ENCODE results near the gene FLT3.
"Not testable (repeated sequence)": the region's sequence is repeated elsewhere in the genome, so short reads cannot be mapped to it uniquely, and the experiment has no call there.

FLT3 gene

DNA sequence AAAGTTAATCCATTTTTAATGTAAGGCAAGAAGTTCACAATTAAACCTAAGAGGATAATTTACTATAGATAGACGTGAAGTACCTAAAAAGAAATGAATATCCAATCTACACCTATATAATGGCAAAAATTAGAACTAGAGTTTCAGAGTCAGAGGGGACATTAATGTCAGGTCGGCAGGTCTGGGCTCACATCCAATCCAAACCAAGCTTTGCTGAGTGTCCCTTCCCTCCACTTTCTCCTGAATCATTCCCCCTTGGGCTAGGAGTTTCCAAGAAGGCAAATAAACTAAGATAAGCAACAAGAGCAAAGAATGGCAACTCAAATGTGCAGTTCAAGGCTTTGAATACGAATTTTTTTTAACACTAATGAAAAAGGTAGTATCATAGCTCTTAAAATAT is 2.9 kb downstream of the FLT3 start:
- Histone ChIP-seq H3K9me3 (ENCODE audit: control insufficient read depth in 1 of 2, low read length in 2 of 2) (peaks cover 0 to 5% of the 10 kb centered on the region in 2 donors), H3K4me1 (ENCODE audit: control insufficient read depth in 1 of 2, insufficient read depth in 2 of 2, low read length in 2 of 2) (peaks cover 0 to 17% of the 10 kb centered on the region in 2 donors), H3K4me3 (ENCODE audit: low read depth in 1 of 2, low read length in 2 of 2) (no peak overlapping the region), H3K36me3 (ENCODE audit: control insufficient read depth in 1 of 2, insufficient read depth in 2 of 2, low read length in 2 of 2) (no peaks in the 10 kb centered on the region), H3K27ac (ENCODE audit: low read length) (no peak overlapping the region), H3K27me3 (ENCODE audit: low read depth, low read length) (peaks cover 18% of the 10 kb centered on the region)

DNA sequence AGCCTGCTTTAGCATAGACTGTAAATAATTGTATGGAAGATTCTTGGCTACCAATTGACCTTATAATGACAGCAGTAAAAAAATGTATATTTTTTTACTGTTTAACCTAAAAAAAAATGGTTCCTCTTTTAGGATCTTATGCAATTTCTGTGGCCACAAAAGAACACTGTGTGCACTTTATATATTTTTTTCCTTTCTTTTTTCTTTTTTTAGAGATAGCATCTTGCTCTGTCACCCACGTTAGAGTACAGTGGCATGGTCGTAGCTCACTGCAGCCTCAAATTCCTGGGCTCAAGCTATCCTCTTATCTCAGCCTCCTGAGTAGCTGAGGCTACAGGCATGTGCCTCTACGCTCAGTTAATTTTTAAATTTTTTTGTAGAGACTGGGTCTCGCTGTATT is 6.1 kb downstream of the FLT3 start:
- peaks cover 6% of the 10 kb centered on the region for H3K27me3 ChIP-seq (ENCODE audit: low read depth, low read length)
- H3K27ac ChIP-seq (ENCODE audit: low read length): no peak overlapping the region
- no peak overlapping the region for H3K4me3 ChIP-seq (ENCODE audit: low read depth in 1 of 2, low read length in 2 of 2)
- H3K9me3 ChIP-seq (ENCODE audit: control insufficient read depth in 1 of 2, low read length in 2 of 2): peaks cover 0 to 5% of the 10 kb centered on the region in 2 donors
- no peaks in the 10 kb centered on the region for H3K4me1 ChIP-seq (ENCODE audit: control insufficient read depth in 1 of 2, insufficient read depth in 2 of 2, low read length in 2 of 2)
- no peaks in the 10 kb centered on the region for H3K36me3 ChIP-seq (ENCODE audit: control insufficient read depth in 1 of 2, insufficient read depth in 2 of 2, low read length in 2 of 2)

DNA sequence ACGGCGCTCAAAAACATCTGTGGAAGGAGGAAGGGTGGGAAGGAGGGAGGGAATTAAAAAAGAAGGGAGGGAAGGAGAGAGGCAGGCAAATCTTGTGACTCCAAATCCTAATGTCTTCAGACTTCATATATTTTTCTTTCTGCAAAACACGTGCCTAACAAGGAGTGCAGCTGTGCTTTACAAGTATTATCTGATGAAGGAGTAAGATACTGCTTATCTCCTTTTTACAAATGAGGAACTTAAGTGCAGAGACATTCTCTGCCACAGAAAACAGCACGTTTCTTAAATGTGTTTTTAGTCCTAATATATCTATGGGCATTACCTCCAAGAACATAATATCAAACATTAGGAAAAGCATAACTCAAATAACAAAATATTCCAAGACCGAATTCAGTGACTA is 6.5 kb downstream of the FLT3 start:
- no peaks in the 10 kb centered on the region for H3K4me1 ChIP-seq (ENCODE audit: control insufficient read depth in 1 of 2, insufficient read depth in 2 of 2, low read length in 2 of 2)
- H3K9me3 ChIP-seq (ENCODE audit: control insufficient read depth in 1 of 2, low read length in 2 of 2): peaks cover 0 to 5% of the 10 kb centered on the region in 2 donors
- H3K27me3 ChIP-seq (ENCODE audit: low read depth, low read length): peaks cover 5% of the 10 kb centered on the region
- H3K27ac ChIP-seq (ENCODE audit: low read length): no peak overlapping the region
- no peak overlapping the region for H3K4me3 ChIP-seq (ENCODE audit: low read depth in 1 of 2, low read length in 2 of 2)
- no peaks in the 10 kb centered on the region for H3K36me3 ChIP-seq (ENCODE audit: control insufficient read depth in 1 of 2, insufficient read depth in 2 of 2, low read length in 2 of 2)

DNA sequence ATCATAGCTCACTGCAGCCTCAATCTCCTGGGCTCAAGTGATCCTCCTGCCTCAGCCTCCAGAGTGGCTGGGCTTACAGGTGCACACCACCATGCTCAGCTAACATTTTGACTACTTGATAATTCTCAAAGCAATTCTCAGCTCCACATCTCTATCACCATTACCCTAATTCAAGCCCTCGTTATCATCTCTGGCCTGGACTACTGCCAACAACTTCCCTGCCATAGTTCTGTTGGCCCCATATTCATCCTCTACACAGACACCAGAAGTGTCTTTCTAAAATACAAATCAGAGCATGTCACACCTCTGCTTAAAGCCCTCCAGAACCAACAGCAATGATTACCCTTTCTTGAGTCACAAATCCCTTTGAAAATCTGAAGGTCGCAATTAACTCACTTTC is 7.9 kb downstream of the FLT3 start:
- no peaks in the 10 kb centered on the region for H3K9me3 ChIP-seq (ENCODE audit: control insufficient read depth in 1 of 2, low read length in 2 of 2)
- H3K4me3 ChIP-seq (ENCODE audit: low read depth in 1 of 2, low read length in 2 of 2): no peak overlapping the region
- H3K36me3 ChIP-seq (ENCODE audit: control insufficient read depth in 1 of 2, insufficient read depth in 2 of 2, low read length in 2 of 2): no peaks in the 10 kb centered on the region
- no peaks in the 10 kb centered on the region for H3K4me1 ChIP-seq (ENCODE audit: control insufficient read depth in 1 of 2, insufficient read depth in 2 of 2, low read length in 2 of 2)
- H3K27ac ChIP-seq (ENCODE audit: low read length): no peak overlapping the region
- H3K27me3 ChIP-seq (ENCODE audit: low read depth, low read length): peaks cover under 1% of the 10 kb centered on the region

DNA sequence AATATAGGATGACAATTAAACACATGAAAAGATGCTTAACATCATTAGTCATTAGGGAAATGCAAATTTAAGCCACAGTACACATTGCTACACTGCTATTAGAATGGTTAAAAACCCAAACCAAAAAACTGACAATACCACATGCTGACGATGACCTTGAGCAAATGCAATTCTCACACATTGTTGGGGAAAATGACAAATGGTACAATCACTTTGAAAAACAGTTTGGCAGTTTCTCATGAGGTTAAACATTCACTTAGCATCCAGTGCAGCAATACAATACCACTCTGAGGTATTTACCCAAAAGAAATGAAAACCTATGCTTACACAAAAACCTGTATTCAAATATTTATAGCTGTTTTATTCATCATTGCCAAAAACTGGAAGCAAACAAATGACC is 11.3 kb downstream of the FLT3 start:
- H3K27ac ChIP-seq (ENCODE audit: low read length): no peak overlapping the region
- no peaks in the 10 kb centered on the region for H3K9me3 ChIP-seq (ENCODE audit: control insufficient read depth in 1 of 2, low read length in 2 of 2)
- no peaks in the 10 kb centered on the region for H3K4me1 ChIP-seq (ENCODE audit: control insufficient read depth in 1 of 2, insufficient read depth in 2 of 2, low read length in 2 of 2)
- no peaks in the 10 kb centered on the region for H3K36me3 ChIP-seq (ENCODE audit: control insufficient read depth in 1 of 2, insufficient read depth in 2 of 2, low read length in 2 of 2)
- H3K4me3 ChIP-seq (ENCODE audit: low read depth in 1 of 2, low read length in 2 of 2): no peak overlapping the region
- no peaks in the 10 kb centered on the region for H3K27me3 ChIP-seq (ENCODE audit: low read depth, low read length)

DNA sequence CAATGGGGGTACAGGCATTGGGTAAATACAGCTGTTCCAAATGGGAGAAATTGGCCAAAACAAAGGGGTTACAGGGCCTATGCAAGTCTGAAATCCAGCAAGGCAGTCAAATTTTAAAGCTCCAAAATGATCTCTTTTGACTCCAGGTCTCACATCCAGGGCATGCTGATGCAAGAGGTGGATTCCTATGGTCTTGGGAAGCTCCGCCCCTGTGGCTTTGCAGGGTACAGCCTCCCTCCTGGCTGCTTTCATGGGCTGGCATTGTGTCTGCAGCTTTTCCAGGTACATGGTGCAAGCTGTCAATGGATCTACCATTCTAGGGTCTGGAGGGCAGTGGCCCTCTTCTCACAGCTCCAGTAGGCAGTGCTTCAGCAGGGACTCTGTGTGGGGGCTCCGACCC is 22.6 kb downstream of the FLT3 start:
- H3K36me3 ChIP-seq (ENCODE audit: control insufficient read depth in 1 of 2, insufficient read depth in 2 of 2, low read length in 2 of 2); H3K27ac ChIP-seq (ENCODE audit: low read length); H3K27me3 ChIP-seq (ENCODE audit: low read depth, low read length); H3K9me3 ChIP-seq (ENCODE audit: control insufficient read depth in 1 of 2, low read length in 2 of 2); H3K4me1 ChIP-seq (ENCODE audit: control insufficient read depth in 1 of 2, insufficient read depth in 2 of 2, low read length in 2 of 2); H3K4me3 ChIP-seq (ENCODE audit: low read depth in 1 of 2, low read length in 2 of 2): not testable (repeated sequence)

DNA sequence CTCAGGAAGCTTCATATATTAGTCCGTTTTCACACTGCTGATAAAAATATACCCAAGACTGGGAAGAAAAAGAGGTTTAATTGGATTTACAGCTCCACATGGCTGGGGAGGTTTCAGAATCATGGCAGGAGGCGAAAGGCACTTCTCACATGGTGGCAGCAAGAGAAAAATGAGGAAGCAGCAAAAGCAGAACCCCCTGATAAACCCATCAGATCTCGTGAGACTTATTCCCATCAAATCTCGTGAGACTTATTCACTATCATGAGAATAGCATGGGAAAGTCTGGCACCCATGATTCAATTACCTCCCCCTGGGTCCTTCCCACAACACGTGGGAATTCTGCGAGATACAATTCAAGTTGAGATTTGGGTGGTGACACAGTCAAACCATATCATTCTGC is 23.1 kb downstream of the FLT3 start:
- Histone ChIP-seq H3K27ac (ENCODE audit: low read length) (no peak overlapping the region), H3K4me1 (ENCODE audit: control insufficient read depth in 1 of 2, insufficient read depth in 2 of 2, low read length in 2 of 2) (no peaks in the 10 kb centered on the region), H3K4me3 (ENCODE audit: low read depth in 1 of 2, low read length in 2 of 2) (no peak overlapping the region), H3K27me3 (ENCODE audit: low read depth, low read length) (no peaks in the 10 kb centered on the region), H3K36me3 (ENCODE audit: control insufficient read depth in 1 of 2, insufficient read depth in 2 of 2, low read length in 2 of 2) (no peaks in the 10 kb centered on the region), H3K9me3 (ENCODE audit: control insufficient read depth in 1 of 2, low read length in 2 of 2) (no peaks in the 10 kb centered on the region)

DNA sequence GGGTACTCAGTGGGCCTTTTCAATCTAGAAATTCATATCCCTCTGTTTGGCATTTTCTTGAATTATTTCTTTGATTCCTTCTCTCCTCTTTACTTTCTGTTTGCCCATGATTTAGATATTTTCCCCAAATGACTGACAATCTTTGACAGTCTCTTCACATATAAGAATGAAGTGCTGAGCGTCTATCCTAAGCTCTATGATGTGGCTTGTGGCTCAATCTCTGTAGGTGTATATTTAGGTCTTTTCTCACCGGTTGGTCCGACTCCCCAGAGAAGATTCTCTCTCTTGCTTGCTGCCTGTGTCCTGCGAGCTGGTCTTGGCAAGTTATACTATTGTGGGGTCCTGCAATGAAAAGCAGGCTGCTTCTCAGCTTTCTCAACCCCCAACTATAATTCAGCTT is 29.0 kb downstream of the FLT3 start:
- Histone ChIP-seq H3K27me3 (ENCODE audit: low read depth, low read length) (no peaks in the 10 kb centered on the region), H3K36me3 (ENCODE audit: control insufficient read depth in 1 of 2, insufficient read depth in 2 of 2, low read length in 2 of 2) (no peaks in the 10 kb centered on the region), H3K27ac (ENCODE audit: low read length) (no peak overlapping the region), H3K9me3 (ENCODE audit: control insufficient read depth in 1 of 2, low read length in 2 of 2) (no peaks in the 10 kb centered on the region), H3K4me1 (ENCODE audit: control insufficient read depth in 1 of 2, insufficient read depth in 2 of 2, low read length in 2 of 2) (no peaks in the 10 kb centered on the region), H3K4me3 (ENCODE audit: low read depth in 1 of 2, low read length in 2 of 2) (no peak overlapping the region)

DNA sequence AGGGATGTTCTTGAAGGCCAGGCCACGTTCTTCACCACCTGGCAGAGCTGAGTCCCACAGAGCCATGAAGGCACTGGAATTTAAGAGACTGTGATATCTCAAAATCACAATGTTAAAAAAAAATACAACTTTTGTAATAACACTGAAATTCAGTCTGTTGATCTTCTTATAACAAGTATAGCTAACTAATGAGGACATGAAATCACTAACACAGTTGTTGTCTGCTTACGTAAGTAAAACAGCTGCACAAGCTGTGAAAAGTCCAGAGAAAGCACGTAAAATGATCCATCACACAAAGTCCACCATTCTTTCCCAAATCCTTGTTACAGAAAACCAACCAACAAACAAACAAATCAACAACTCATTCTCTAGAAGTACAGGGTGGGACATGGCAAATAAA is 32.9 kb downstream of the FLT3 start:
- Histone ChIP-seq H3K9me3 (ENCODE audit: control insufficient read depth in 1 of 2, low read length in 2 of 2) (no peaks in the 10 kb centered on the region), H3K36me3 (ENCODE audit: control insufficient read depth in 1 of 2, insufficient read depth in 2 of 2, low read length in 2 of 2) (no peaks in the 10 kb centered on the region), H3K27ac (ENCODE audit: low read length) (no peak overlapping the region), H3K4me1 (ENCODE audit: control insufficient read depth in 1 of 2, insufficient read depth in 2 of 2, low read length in 2 of 2) (no peaks in the 10 kb centered on the region), H3K4me3 (ENCODE audit: low read depth in 1 of 2, low read length in 2 of 2) (no peak overlapping the region), H3K27me3 (ENCODE audit: low read depth, low read length) (no peaks in the 10 kb centered on the region)

DNA sequence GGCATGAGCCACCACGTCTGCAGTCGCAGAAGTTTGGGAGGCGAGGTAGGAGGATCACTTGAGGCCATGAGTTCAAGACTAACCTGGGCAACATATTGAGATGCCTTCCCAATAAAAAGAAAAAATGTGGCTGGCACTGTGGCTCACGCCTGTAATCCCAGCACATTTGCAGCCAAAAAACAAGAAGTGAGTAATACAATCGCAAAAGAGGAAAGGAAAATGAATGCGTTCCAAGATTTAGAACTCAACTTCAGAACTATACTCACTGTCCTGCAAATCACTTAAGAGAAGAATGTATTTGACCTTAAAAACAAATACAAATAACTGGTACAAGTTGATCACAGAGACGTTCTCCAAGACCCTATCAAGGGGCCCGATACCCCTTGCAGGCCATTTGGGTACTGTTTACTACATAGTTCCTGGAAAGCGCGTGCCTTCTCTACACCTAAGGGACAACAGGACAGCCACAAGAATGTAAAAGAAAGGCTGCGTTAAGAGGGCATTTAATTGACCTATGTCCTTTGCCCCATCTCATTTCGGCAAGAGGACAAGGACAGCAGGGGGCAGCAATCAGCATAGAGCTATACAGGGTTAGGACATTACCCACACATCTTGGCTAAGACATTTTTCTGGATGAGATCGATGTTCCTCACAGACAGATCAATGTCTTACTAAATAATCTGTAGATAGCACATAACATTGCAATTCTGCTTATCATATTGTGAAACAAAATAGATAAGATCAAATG is 41.3 kb downstream of the FLT3 start:
- Histone ChIP-seq H3K4me1 (ENCODE audit: control insufficient read depth in 1 of 2, insufficient read depth in 2 of 2, low read length in 2 of 2) (no peaks in the 10 kb centered on the region), H3K27me3 (ENCODE audit: low read depth, low read length) (no peaks in the 10 kb centered on the region), H3K4me3 (ENCODE audit: low read depth in 1 of 2, low read length in 2 of 2) (no peak overlapping the region), H3K27ac (ENCODE audit: low read length) (no peak overlapping the region), H3K36me3 (ENCODE audit: control insufficient read depth in 1 of 2, insufficient read depth in 2 of 2, low read length in 2 of 2) (no peaks in the 10 kb centered on the region), H3K9me3 (ENCODE audit: control insufficient read depth in 1 of 2, low read length in 2 of 2) (no peaks in the 10 kb centered on the region)

DNA sequence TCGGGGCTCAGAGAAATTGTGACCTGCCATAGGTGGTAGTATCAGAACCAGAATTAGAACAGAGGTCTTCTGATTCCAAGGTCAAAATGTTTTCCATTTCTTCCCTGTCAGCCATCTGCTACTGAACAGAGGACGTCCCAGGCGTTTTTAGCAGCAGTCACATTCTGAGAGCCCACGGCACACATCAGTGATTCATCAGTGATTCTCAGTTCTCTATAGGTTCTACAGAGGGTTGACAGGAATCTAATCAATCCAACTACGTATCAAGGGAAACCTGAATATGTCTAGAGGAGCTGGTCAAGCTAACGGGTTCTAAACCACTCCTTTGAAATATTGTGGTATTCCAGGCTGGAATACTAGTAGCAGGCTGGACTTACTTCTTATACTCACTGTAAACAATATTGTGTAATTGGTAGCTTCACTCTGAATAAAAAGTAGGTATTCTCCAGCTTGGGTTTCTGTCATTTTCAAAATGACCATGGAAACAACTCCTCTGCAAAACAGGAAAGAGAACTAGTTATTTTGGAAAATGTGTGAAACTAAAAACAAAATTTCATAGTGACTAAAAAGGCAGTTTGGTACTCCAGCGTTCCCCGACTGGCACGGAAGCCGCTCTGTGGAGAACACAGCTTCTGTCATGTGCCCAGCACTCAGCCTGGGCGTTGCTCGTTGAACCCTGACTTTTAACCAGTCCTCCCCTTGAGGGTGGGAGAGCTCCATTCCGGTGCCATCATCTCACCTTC is 43.2 kb downstream of the FLT3 start:
- Histone ChIP-seq H3K4me3 (ENCODE audit: low read depth in 1 of 2, low read length in 2 of 2) (no peak overlapping the region), H3K4me1 (ENCODE audit: control insufficient read depth in 1 of 2, insufficient read depth in 2 of 2, low read length in 2 of 2) (no peaks in the 10 kb centered on the region), H3K27ac (ENCODE audit: low read length) (no peak overlapping the region), H3K36me3 (ENCODE audit: control insufficient read depth in 1 of 2, insufficient read depth in 2 of 2, low read length in 2 of 2) (no peaks in the 10 kb centered on the region), H3K27me3 (ENCODE audit: low read depth, low read length) (no peaks in the 10 kb centered on the region), H3K9me3 (ENCODE audit: control insufficient read depth in 1 of 2, low read length in 2 of 2) (no peaks in the 10 kb centered on the region)

DNA sequence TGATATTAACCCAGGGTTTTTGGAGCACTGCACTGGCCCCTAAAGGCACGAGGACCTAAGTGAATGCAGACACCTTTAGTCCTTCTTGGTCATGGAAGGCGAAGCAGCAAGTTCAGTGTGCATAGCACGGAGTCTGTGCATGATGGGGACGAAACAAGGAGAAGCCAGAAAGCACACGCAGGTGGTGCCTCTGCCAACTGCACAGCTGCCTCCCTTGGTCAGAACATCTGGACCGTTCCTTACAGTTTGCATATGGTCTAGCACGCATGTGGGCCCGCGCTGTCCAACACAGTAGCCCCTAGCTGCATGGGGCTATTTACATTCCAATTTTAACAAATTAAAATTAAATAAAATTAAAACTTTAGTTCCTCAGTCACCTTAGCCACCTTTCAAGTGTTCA is 44.0 kb downstream of the FLT3 start:
- no peaks in the 10 kb centered on the region for H3K27me3 ChIP-seq (ENCODE audit: low read depth, low read length)
- H3K9me3 ChIP-seq (ENCODE audit: control insufficient read depth in 1 of 2, low read length in 2 of 2): no peaks in the 10 kb centered on the region
- H3K36me3 ChIP-seq (ENCODE audit: control insufficient read depth in 1 of 2, insufficient read depth in 2 of 2, low read length in 2 of 2): no peaks in the 10 kb centered on the region
- no peak overlapping the region for H3K4me3 ChIP-seq (ENCODE audit: low read depth in 1 of 2, low read length in 2 of 2)
- H3K4me1 ChIP-seq (ENCODE audit: control insufficient read depth in 1 of 2, insufficient read depth in 2 of 2, low read length in 2 of 2): no peaks in the 10 kb centered on the region
- H3K27ac ChIP-seq (ENCODE audit: low read length): no peak overlapping the region

All from muscle layer of duodenum (tissue), 2 donors.